IMR-90 (cell line): ENCODE data around the gene NT5C1A.

Experiments used
- CHD1 ChIP-seq: IDR thresholded peaks from 2 replicates; pipeline ENCODE4 v1.6.1; 2012; ENCODE audit warnings: low read depth, low read length, improper control_type of control experiment
- ELK1 ChIP-seq: fragments of 150-350 bp; IDR thresholded peaks from 2 replicates; pipeline ENCODE4 v1.6.1; 2016; ENCODE audit warnings: low read depth, mild to moderate bottlenecking, low read length, moderate library complexity, borderline replicate concordance
- MAFK ChIP-seq: IDR thresholded peaks from 2 replicates; pipeline ENCODE4 v1.6.1; 2012; ENCODE audit warnings: low read depth, low read length, improper control_type of control experiment
- NFE2L2 ChIP-seq: fragments of 150-350 bp; IDR thresholded peaks from 2 replicates; pipeline ENCODE4 v1.6.1; 2016; ENCODE audit warnings: low read depth, mild to moderate bottlenecking, low read length
- POLR2A ChIP-seq: IDR thresholded peaks from 2 replicates; pipeline ENCODE4 v1.6.1; 2012; ENCODE audit warnings: mild to moderate bottlenecking, low read depth, low read length
- RAD21 ChIP-seq: IDR thresholded peaks from 2 replicates; pipeline ENCODE4 v1.6.1; 2012; ENCODE audit warnings: low read length, improper control_type of control experiment
- RCOR1 ChIP-seq: IDR thresholded peaks from 2 replicates; pipeline ENCODE4 v1.6.1; 2012; ENCODE audit warnings: mild to moderate bottlenecking, low read length, improper control_type of control experiment; ENCODE audit not compliant: insufficient replicate concordance
- TF ChIP-seq, protein P1 (sequence below): conservative IDR thresholded peaks from 2 replicates; pipeline ENCODE4 v1.5.1; 2012; ENCODE audit warnings: mild to moderate bottlenecking, low read depth, low read length, improper control_type of control experiment

- TF ChIP-seq, protein P1, sequence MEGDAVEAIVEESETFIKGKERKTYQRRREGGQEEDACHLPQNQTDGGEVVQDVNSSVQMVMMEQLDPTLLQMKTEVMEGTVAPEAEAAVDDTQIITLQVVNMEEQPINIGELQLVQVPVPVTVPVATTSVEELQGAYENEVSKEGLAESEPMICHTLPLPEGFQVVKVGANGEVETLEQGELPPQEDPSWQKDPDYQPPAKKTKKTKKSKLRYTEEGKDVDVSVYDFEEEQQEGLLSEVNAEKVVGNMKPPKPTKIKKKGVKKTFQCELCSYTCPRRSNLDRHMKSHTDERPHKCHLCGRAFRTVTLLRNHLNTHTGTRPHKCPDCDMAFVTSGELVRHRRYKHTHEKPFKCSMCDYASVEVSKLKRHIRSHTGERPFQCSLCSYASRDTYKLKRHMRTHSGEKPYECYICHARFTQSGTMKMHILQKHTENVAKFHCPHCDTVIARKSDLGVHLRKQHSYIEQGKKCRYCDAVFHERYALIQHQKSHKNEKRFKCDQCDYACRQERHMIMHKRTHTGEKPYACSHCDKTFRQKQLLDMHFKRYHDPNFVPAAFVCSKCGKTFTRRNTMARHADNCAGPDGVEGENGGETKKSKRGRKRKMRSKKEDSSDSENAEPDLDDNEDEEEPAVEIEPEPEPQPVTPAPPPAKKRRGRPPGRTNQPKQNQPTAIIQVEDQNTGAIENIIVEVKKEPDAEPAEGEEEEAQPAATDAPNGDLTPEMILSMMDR = no peak
- TF ChIP-seq NFE2L2 = no peak
- TF ChIP-seq RAD21 = no peak
- no peak for TF ChIP-seq CHD1
- no peak for TF ChIP-seq POLR2A
- TF ChIP-seq ELK1 = no peak
- no peak for TF ChIP-seq MAFK
- TF ChIP-seq RCOR1 = no peak
Observed at GRCh38 chr1:39620659-39621165, 51.2 kb downstream of the NT5C1A start.
